MG63 (cell line): Measurements from ENCODE around the gene IL1R1. TPM values are rescaled to one million over a fixed set of nuclear protein-coding genes. Genes with fewer than 3 reads are reported as not detected.

Experiments used
- DNase-seq: peaks from one replicate; pipeline ENCODE4 v3.0.0-alpha.2; 2020
- H3K27me3 ChIP-seq: fragments of 250-450 bp; sonication (Bioruptor Pico); 2 replicates; pipeline ENCODE4 v1.5.1; 2020; ENCODE audit warnings: mild to moderate bottlenecking, moderate library complexity
- H3K36me3 ChIP-seq: fragments of 250-450 bp; sonication (Bioruptor Pico); 2 replicates; pipeline ENCODE4 v1.5.1; 2020; ENCODE audit warnings: mild to moderate bottlenecking, moderate library complexity
- H3K4me3 ChIP-seq: fragments of 250-450 bp; sonication (Bioruptor Pico); 2 replicates; pipeline ENCODE4 v1.5.1; 2020; ENCODE audit warnings: mild to moderate bottlenecking, moderate library complexity
- H3K9me3 ChIP-seq: fragments of 250-450 bp; sonication (Bioruptor Pico); 2 replicates; pipeline ENCODE4 v1.5.1; 2020; ENCODE audit warnings: mild to moderate bottlenecking, moderate library complexity
- total RNA-seq: library from RNA; depleted of rRNA; stranded (reverse); fragments of >200 nt; shearing (Covaris generic); gene quantifications from 2 replicates; pipeline ENCODE4 v1.2.3, GENCODE V29; 2014; ENCODE audit warnings: low replicate concordance

IL1R1 gene
- total RNA-seq, 1 experiment from 2014 or later = 0.82 TPM

DNA sequence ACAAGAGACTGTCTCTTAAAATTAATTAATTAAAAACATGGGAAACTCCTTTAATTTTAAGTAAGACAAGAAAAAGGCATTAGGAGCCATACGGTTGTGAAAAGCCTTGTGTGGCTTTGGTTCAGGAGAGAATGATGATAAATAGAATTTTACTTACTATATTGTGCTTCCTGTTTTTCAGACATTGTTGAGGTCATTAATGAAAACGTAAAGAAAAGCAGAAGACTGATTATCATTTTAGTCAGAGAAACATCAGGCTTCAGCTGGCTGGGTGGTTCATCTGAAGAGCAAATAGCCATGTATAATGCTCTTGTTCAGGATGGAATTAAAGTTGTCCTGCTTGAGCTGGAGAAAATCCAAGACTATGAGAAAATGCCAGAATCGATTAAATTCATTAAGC lies 33.6 kb downstream of the IL1R1 start:
- Histone ChIP-seq H3K36me3 (peaks cover 14% of the 10 kb centered on the region), H3K27me3 (no peaks in the 10 kb centered on the region), H3K9me3 (no peaks in the 10 kb centered on the region), H3K4me3 (no peak overlapping the region)
- DNase-seq = no peak

- Histone ChIP-seq H3K36me3 (peaks cover 9% of the 10 kb centered on the region), H3K27me3 (no peaks in the 10 kb centered on the region), H3K9me3 (no peaks in the 10 kb centered on the region), H3K4me3 (no peak overlapping the region)
- DNase-seq = no peak
These were observed 35.4 kb downstream of the IL1R1 start for GRCh38 chr2:102177814-102178478.

GRCh38 chr2:102179061-102179460 lies 36.5 kb downstream of the IL1R1 start:
- Histone ChIP-seq H3K36me3 (peaks cover 8% of the 10 kb centered on the region; the same call in 1 of the 2 replicates), H3K9me3 (no peaks in the 10 kb centered on the region), H3K27me3 (no peaks in the 10 kb centered on the region), H3K4me3 (no peak overlapping the region)
- DNase-seq = no peak

GRCh38 chr2:102179788-102180686 lies 37.5 kb downstream of the IL1R1 start:
- H3K36me3 ChIP-seq = peaks cover 7% of the 10 kb centered on the region; the same call in 1 of the 2 replicates
- no peaks in the 10 kb centered on the region for H3K27me3 ChIP-seq
- DNase-seq = no peak
- no peak overlapping the region for H3K4me3 ChIP-seq
- no peaks in the 10 kb centered on the region for H3K9me3 ChIP-seq

DNA sequence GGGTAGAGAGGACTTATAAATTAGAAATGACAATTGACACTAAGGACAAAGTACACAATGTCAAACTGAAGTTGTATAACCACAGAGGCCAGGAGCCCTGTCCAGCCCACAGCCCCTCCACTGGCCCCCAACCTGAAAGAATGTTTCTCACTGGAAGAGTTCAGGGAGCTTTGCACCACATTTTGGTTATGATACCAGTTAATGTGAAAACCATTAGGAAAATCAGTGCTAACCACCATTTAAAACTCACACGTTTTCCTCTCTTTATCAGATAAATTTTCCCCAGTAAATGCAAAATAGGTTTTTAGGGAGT lies 38.1 kb downstream of the IL1R1 start:
- Histone ChIP-seq H3K36me3 (peaks cover 7% of the 10 kb centered on the region; the same call in 1 of the 2 replicates), H3K4me3 (no peak overlapping the region), H3K27me3 (no peaks in the 10 kb centered on the region), H3K9me3 (no peaks in the 10 kb centered on the region)
- DNase-seq = no peak

DNA sequence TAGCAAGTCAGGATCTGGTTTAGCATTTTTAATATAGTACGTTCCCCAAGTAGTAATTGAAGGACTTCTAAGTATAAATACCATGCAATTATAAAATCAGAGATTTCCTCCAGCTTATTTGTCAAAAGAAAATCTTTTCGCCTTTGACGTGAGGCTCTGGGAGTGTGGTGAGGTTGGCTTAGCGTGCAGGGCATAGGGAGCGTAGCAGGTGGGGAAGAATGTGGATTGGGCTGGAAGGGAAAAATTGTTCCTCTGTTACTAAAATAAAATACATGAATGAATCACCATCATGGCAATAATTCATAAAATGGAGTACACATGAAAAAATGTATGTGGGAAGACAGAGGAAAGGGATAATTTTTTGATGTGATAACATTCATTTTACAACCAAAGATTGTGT lies 38.8 kb downstream of the IL1R1 start:
- Histone ChIP-seq H3K27me3 (no peaks in the 10 kb centered on the region), H3K36me3 (0 out of 2 replicates have a peak, but pooled peaks cover 2% of the 10 kb centered on the region), H3K4me3 (no peak overlapping the region), H3K9me3 (no peaks in the 10 kb centered on the region)
- DNase-seq = no peak

DNA sequence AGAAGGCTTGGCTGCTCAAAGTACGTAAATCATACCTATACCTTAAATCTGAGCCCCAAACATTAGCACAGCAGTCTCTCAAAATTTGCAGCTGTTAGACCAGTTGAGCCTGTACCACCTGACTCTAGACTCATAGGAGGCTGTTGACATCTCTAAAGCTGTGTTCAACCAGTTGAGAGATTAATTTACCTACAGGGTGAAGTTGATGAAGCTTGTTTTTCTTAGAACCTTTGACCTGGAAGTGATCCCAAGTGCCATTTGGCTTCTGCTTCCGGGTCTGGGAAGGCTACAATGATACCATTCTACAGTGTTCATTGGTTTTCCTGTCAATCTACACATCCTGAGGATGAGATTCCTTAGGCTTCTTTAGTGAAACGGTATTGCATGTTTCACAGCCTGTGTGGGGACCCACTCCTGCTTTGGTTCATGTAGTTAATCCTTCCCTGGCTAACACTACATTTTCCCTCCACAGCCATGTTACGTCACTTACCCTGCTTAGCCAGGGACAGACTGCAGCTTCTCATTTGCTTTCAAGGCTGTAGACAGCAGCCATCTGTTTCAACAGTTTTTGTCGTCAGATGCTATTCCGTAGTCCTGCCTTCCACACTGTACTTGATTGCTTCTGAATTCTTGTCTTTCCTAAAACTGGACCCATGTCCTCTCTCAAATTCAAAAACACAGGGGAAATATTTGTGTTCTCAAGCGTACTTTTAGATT lies 39.5 kb downstream of the IL1R1 start:
- no peaks in the 10 kb centered on the region for H3K27me3 ChIP-seq
- H3K36me3 ChIP-seq = no peaks in the 10 kb centered on the region
- H3K4me3 ChIP-seq = no peak overlapping the region
- no peak for DNase-seq
- no peaks in the 10 kb centered on the region for H3K9me3 ChIP-seq

GRCh38 chr2:102184018-102184417 lies 41.5 kb downstream of the IL1R1 start:
- Histone ChIP-seq H3K4me3 (no peak overlapping the region), H3K27me3 (no peaks in the 10 kb centered on the region), H3K36me3 (no peaks in the 10 kb centered on the region), H3K9me3 (no peaks in the 10 kb centered on the region)
- DNase-seq = no peak

- Histone ChIP-seq H3K27me3 (no peaks in the 10 kb centered on the region), H3K36me3 (no peaks in the 10 kb centered on the region), H3K4me3 (no peak overlapping the region), H3K9me3 (no peaks in the 10 kb centered on the region)
- DNase-seq = no peak
These were observed 42.0 kb downstream of the IL1R1 start for GRCh38 chr2:102184568-102184967.

DNA sequence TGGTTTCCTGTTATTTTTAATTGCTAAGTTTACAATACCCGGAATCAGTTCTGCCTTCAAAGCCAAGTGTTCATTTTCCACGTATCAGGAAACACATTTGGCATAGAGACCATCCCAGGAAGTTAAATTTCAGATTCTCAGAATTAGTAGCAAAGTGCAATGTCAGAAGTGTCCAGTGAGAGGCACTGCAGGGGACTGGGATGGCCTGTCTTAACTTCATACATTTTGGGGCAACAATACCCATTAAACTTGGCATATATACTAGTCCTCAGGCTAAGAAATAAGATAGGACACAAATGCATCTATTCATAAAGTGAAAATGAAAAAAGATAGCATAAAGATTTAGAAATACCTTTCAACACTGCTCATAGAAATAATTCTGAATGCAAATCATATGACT lies 42.8 kb downstream of the IL1R1 start:
- no peak for DNase-seq
- no peaks in the 10 kb centered on the region for H3K36me3 ChIP-seq
- H3K9me3 ChIP-seq = no peaks in the 10 kb centered on the region
- no peaks in the 10 kb centered on the region for H3K27me3 ChIP-seq
- no peak overlapping the region for H3K4me3 ChIP-seq

DNA sequence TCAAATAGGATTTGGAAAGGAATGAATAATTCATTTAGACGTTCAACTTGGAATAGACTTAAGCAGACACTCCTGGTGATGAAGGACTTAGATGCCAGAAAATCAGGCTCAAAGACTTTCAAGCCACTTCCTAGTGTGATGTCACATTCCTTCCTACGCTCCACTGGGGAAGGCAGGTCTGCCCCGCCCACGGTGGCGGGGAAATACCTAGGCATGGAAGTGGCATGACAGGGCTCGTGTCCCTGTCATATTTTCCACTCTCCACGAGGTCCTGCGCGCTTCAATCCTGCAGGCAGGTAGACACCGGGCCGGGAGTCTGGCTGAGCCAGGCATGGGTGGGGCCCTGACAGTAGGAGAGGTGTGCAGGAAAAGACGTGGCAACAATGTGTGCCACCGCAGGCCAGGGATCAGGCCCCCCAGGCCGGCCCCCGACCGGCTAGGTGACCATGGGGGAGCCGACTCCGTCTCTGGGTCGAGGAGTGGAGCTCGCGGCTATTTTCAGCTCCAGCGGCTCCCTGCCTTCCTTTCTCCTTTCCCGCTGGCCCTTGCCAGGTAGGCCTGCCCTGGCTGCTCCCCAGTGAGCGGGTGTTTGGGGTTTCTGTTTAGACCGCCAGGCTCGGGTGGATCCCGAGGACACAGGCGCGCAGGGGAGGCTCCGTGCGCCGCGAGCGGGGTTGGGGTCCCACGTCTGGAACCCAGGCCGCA lies 44.4 kb downstream of the IL1R1 start, which contains the start of gene IL1RL2:
Gene IL1RL2 (plus strand): TSS at position 233 of the 705 bp plus-strand sequence. CDS start 845 bp downstream, outside the sequence.
- Histone ChIP-seq H3K9me3 (no peaks in the 10 kb centered on the region), H3K36me3 (no peaks in the 10 kb centered on the region), H3K4me3 (no peak within 1 kb of the TSS), H3K27me3 (no peaks in the 10 kb centered on the region)
- DNase-seq = no peak

DNA sequence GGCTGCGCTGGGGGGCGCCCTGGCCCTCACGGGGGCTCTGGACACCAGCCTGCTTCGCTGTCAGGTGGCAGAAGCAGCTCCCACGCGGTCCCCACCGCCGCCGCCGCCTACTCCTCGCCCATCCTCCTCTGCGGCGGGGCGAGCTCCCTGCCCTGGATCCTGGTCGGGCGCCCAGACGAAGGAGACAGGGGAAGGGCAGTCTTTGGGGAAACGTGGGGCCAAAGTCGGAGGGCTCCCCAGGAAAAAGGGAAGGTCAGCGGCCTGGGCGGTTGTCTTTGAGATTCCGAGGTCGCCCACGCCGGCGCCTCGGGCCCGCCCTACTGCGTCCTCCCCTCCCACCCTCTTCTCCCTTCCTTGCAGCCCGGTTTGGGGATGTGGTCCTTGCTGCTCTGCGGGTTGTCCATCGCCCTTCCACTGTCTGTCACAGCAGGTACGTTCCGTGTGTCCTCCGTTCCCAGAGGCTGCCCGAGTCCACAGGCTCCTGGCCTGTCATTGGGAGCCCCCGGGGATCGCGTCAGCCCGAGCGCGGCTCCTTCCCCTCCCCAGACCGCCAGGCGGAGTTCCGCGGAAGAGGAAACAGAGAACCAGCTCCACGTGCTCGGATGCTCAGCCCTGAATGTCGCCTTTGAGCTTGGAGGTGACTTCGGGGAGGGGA lies 45.1 kb downstream of the IL1R1 start:
- H3K4me3 ChIP-seq = no peak overlapping the region
- H3K9me3 ChIP-seq = no peaks in the 10 kb centered on the region
- no peak for DNase-seq
- no peaks in the 10 kb centered on the region for H3K27me3 ChIP-seq
- H3K36me3 ChIP-seq = no peaks in the 10 kb centered on the region

GRCh38 chr2:102190430-102191107 lies 48.0 kb downstream of the IL1R1 start:
- DNase-seq = no peak
- H3K9me3 ChIP-seq = no peaks in the 10 kb centered on the region
- no peak overlapping the region for H3K4me3 ChIP-seq
- H3K27me3 ChIP-seq = no peaks in the 10 kb centered on the region
- H3K36me3 ChIP-seq = no peaks in the 10 kb centered on the region

GRCh38 chr2:102191501-102191900 lies 49.0 kb downstream of the IL1R1 start:
- Histone ChIP-seq H3K27me3 (no peaks in the 10 kb centered on the region), H3K4me3 (no peak overlapping the region), H3K9me3 (no peaks in the 10 kb centered on the region), H3K36me3 (no peaks in the 10 kb centered on the region)
- DNase-seq = no peak

- Histone ChIP-seq H3K9me3 (no peaks in the 10 kb centered on the region), H3K4me3 (no peak overlapping the region), H3K36me3 (no peaks in the 10 kb centered on the region), H3K27me3 (no peaks in the 10 kb centered on the region)
- no peak for DNase-seq
These were observed 50.5 kb downstream of the IL1R1 start for GRCh38 chr2:102193074-102193473.
